Coronary artery (tissue), 2 donors: ENCODE results near the gene ZNF592.

Experiments used
- DNase-seq: peaks from one replicate; pipeline ENCODE4 v3.0.0-alpha.2; 2017; ENCODE audit warnings: low spot score
- H3K27ac ChIP-seq, 2 donors: fragments of 200-600 bp; sonication (generic); one replicate each; pipeline ENCODE4 v1.5.1; 2016 to 2019
- H3K4me3 ChIP-seq: fragments of 200-600 bp; sonication (generic); 2 replicates; pipeline ENCODE4 v1.5.1; 2016; ENCODE audit warnings: mild to moderate bottlenecking, moderate library complexity
- TF ChIP-seq, protein P1 (sequence below): fragments of 200-600 bp; sonication (generic); IDR thresholded peaks from one replicate; pipeline ENCODE4 v1.5.1; 2019; ENCODE audit warnings: antibody characterized with exemption

ZNF592 gene

DNA sequence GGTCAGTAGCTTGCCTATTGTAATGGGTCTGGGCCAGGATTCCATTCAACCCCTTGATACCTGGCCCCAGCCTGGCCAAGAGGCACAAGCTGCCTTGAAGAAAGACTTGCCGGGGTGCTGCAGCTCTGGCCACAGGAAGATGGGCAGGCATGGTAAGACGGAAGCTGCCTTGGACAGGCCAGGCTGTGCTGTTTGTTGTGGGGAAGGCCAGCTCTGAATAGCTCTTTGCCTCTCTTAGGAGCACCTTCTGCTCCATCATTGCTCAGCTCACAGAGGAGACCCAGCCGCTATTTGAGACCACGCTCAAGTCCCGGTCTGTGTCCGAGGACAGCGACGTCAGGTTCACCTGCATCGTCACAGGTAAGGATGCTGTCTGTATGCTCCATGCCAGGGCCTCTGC, 78.9 kb downstream of the ZNF592 start:
- H3K4me3 ChIP-seq: no peak overlapping the region
- peak overlapping the region; percentile 16 to 79 for H3K27ac ChIP-seq
- no peak for DNase-seq
- TF ChIP-seq, protein P1, sequence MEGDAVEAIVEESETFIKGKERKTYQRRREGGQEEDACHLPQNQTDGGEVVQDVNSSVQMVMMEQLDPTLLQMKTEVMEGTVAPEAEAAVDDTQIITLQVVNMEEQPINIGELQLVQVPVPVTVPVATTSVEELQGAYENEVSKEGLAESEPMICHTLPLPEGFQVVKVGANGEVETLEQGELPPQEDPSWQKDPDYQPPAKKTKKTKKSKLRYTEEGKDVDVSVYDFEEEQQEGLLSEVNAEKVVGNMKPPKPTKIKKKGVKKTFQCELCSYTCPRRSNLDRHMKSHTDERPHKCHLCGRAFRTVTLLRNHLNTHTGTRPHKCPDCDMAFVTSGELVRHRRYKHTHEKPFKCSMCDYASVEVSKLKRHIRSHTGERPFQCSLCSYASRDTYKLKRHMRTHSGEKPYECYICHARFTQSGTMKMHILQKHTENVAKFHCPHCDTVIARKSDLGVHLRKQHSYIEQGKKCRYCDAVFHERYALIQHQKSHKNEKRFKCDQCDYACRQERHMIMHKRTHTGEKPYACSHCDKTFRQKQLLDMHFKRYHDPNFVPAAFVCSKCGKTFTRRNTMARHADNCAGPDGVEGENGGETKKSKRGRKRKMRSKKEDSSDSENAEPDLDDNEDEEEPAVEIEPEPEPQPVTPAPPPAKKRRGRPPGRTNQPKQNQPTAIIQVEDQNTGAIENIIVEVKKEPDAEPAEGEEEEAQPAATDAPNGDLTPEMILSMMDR: no peak

DNA sequence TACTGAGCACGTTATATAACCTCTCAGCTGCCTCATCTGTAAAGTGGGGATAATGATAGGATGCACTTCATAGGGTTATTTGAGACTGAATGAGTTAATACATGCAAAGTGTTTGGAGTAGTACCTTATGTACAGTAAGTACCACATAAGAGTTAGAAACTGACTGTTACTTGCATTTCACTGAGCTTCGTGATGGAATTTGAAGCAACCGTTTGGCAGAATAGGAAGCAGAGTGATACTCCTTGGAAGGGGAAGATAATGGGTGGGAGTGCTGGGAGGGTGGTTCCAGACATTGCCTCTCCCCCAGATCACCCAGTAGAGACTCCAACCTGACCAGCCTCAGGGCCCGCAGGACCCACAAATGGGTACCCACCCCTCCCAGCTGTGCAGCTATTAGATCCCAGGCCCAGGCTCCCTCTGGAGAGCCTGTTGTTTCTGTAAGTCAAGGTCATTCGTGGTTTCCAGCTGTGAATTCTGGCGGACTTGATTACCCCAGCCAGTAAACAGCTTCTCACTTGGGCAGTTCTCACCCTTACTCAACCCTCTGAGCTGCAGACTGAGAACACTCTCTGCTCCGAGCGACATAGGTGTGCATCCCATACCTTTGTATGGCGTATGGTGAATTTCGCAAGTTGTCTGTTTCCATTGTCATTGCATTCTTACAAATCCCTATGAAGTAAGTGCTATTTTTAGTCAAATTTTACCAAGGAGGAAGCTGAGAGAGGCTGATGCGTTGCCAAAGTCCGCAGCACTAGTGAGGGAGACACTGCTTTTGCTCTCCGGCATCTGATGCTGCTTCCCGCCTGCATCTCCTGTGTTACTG, 79.9 kb downstream of the ZNF592 start:
- Histone ChIP-seq H3K4me3 (peak overlapping the region; percentile 15), H3K27ac (peak overlapping the region; percentile 71 to 79)
- TF ChIP-seq, protein P1: no peak
- DNase-seq: no peak

DNA sequence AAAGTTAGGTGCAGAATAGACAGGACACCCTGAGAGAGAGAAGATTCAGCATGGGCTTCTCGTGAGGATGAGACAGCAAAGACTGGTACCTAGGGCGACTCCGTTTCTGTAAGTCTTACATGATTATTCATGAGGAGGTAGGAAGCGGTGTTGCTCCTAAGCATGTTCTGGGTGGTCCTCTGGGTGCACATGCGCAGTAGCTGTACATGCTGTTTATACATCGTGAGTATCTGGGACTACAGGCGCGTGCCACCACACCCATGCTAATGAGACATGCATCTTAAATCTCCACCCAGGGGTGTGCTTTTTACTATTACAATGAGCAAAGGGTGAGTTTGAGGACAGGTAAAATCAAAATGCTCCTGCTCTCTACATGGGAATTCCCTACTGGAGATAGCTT, 81.0 kb downstream of the ZNF592 start:
- Histone ChIP-seq H3K4me3 (no peak overlapping the region), H3K27ac (no peak overlapping the region)
- no peak for DNase-seq
- TF ChIP-seq, protein P1: no peak

DNA sequence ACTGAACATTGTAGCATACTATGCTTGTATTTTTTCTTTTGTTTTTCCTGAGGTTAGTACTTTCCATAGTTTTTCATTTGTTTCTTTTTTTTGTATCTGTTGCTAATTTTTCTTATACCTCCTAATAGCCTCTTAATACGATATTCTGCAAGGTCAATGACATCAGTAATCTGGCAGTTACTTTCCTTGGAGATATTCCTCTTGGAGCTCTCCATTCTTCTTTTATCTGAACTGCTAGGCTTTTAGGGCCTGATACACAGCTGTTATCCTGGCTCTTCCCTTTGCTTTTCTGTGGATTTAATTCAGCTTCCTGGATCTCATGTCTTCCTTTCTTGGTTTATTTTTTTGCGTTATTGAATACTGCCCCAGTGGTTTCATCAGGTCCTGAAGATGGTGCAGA, 81.6 kb downstream of the ZNF592 start:
- Histone ChIP-seq H3K27ac (no peak overlapping the region), H3K4me3 (no peak overlapping the region)
- TF ChIP-seq, protein P1: no peak
- DNase-seq: no peak

DNA sequence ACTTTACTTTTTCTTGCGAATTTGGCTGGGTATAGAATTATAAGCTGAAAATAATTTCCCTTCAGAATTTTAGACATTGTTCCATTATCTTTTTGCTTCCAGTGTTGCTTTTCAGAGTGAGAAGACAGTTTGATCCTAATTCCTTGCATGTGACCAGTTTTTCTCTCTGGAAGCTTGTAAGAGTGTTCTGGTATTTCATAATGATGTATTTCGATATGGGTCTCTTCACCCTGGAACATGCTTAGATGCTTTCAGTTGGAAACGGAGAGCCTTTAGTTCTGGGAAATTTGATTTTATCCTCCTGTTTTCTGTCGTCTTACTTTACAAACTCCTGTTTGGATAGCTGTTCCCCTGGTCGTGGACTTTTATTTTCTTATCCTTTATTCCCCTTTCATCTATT, 82.6 kb downstream of the ZNF592 start:
- TF ChIP-seq, protein P1: no peak
- H3K27ac ChIP-seq: no peak overlapping the region

DNA sequence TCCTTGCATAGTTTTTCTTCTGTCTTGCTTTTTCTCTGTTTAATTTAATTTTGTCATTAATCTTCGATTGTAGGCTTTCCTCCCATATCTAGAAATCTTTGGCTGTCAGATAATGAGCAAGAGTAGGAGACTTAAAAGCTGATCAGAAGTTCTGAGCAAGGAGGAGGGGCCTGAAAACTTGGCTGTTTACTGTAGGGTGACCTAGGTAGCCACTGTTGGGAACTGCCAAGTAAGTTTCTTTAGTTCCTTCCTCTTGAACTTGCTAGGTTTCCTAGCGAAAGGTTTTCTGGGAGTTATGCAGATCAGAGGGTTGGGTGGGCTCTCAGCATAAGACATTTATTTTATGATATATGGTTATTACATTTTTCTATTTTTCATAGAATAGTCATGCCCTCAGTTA, 83.2 kb downstream of the ZNF592 start:
- TF ChIP-seq, protein P1: no peak
- no peak overlapping the region for H3K4me3 ChIP-seq
- H3K27ac ChIP-seq: no peak overlapping the region
- DNase-seq: no peak

More for the DNA sequence above, 82.6 kb downstream of the ZNF592 start:
- H3K4me3 ChIP-seq: no peak overlapping the region
- DNase-seq: no peak

DNA sequence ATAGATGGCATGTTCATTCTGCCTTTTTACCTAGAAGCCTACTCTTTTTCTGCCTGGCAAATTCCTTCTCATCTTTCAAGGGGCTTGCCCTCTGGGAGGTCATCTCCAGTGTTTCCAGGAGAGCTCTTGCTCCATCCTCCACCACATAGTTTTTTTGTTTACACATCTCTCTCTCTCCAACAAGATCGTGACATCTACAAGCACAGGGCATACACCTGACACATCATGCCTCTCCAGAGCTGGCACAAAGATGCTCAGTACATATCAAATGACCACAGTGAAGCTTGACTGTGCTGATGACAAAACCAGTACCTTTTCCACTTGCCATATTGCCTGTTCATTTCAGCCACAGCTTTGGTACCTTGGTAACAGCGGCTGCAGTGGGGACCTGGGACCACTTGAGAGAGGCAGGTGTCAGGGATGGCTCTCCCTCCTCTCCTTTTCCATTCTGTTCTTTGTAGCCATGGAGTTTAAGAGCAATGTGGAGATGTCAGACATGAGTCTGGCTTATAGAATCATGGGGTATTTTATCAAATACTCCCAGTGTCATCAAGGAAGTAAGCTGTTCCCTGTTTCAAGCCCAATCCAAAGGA, 84.2 kb downstream of the ZNF592 start:
- Histone ChIP-seq H3K27ac (peak overlapping the region in 1 of 2 donors; percentile 34), H3K4me3 (no peak overlapping the region)
- TF ChIP-seq, protein P1: no peak
- no peak for DNase-seq
